ENCODE measurements around the gene VWA8.

The VWA8 gene

DNA sequence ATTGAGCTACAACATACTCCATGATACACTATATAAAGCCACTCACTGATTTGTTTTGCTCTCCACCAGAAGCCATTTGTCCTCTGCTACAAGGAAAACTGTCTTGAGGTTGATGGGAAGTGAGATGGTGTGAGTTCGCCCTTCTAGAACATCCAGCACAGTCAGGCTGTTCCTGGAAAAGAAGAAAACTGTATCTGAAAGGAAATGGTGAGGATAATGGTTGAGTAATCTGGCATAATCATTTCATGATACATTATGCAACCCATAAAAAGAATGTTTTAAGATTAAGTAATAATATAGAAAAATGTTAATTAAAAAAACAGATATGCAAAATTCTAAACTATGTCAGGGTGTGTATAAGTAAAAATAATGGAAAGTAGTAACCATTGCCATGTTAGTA, 269.6 kb downstream of the VWA8 start:
- no peaks in the 10 kb centered on the region; the same call in 1 of the 2 replicates for H3K9me2 ChIP-seq (replicated peaks; ENCODE audit: control insufficient read depth, low read length)
- H3K79me2 ChIP-seq (ENCODE audit: control insufficient read depth, low read length) = no peaks in the 10 kb centered on the region
- no peak overlapping the region for H3K27ac ChIP-seq (ENCODE audit: low read depth, low read length)
- TF ChIP-seq EZH2phosphoT487 (IDR thresholded peaks at IDR 0.05; ENCODE audit: borderline replicate concordance, low read length) = no peak
- TF ChIP-seq, protein P1, sequence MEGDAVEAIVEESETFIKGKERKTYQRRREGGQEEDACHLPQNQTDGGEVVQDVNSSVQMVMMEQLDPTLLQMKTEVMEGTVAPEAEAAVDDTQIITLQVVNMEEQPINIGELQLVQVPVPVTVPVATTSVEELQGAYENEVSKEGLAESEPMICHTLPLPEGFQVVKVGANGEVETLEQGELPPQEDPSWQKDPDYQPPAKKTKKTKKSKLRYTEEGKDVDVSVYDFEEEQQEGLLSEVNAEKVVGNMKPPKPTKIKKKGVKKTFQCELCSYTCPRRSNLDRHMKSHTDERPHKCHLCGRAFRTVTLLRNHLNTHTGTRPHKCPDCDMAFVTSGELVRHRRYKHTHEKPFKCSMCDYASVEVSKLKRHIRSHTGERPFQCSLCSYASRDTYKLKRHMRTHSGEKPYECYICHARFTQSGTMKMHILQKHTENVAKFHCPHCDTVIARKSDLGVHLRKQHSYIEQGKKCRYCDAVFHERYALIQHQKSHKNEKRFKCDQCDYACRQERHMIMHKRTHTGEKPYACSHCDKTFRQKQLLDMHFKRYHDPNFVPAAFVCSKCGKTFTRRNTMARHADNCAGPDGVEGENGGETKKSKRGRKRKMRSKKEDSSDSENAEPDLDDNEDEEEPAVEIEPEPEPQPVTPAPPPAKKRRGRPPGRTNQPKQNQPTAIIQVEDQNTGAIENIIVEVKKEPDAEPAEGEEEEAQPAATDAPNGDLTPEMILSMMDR (IDR thresholded peaks at IDR 0.05; ENCODE audit: low read depth, low read length, poor library complexity, severe bottlenecking) = no peak
- no peaks in the 10 kb centered on the region for H3K27me3 ChIP-seq (ENCODE audit: control insufficient read depth, low read length)
- no peak overlapping the region for H3K4me2 ChIP-seq (ENCODE audit: low read length)
- H4K20me1 ChIP-seq (ENCODE audit: control insufficient read depth, insufficient read depth, low read depth, low read length) = no peaks in the 10 kb centered on the region
- H3K36me3 ChIP-seq (ENCODE audit: control insufficient read depth, low read length) = peaks cover 4% of the 10 kb centered on the region
- no peaks in the 10 kb centered on the region for H3K9me3 ChIP-seq (ENCODE audit: control insufficient read depth, insufficient read depth, low read length)
- peaks cover 18% of the 10 kb centered on the region for H3K4me1 ChIP-seq (ENCODE audit: control insufficient read depth, low read length)
- H3F3A ChIP-seq (ENCODE audit: control insufficient read depth, insufficient read depth) = no peaks in the 10 kb centered on the region
- H3K4me3 ChIP-seq (ENCODE audit: low read length) = no peak overlapping the region

GRCh38 chr13:41682766-41683165, 278.1 kb downstream of the VWA8 start:
- Histone ChIP-seq H3K9me3 (ENCODE audit: control insufficient read depth, insufficient read depth, low read length) (no peaks in the 10 kb centered on the region), H3K36me3 (ENCODE audit: control insufficient read depth, low read length) (0 out of 2 replicates have a peak, but pooled peaks cover 3% of the 10 kb centered on the region), H3K4me1 (ENCODE audit: control insufficient read depth, low read length) (peaks cover 15% of the 10 kb centered on the region), H3K9me2 (replicated peaks; ENCODE audit: control insufficient read depth, low read length) (no peaks in the 10 kb centered on the region; the same call in 1 of the 2 replicates), H3F3A (ENCODE audit: control insufficient read depth, insufficient read depth) (no peaks in the 10 kb centered on the region), H3K4me3 (ENCODE audit: low read length) (no peak overlapping the region), H3K27ac (ENCODE audit: low read depth, low read length) (no peak overlapping the region), H3K4me2 (ENCODE audit: low read length) (no peak overlapping the region), H4K20me1 (ENCODE audit: control insufficient read depth, insufficient read depth, low read depth, low read length) (no peaks in the 10 kb centered on the region), H3K27me3 (ENCODE audit: control insufficient read depth, low read length) (no peaks in the 10 kb centered on the region), H3K79me2 (ENCODE audit: control insufficient read depth, low read length) (no peaks in the 10 kb centered on the region)
- no peak for TF ChIP-seq EZH2phosphoT487 (IDR thresholded peaks at IDR 0.05; ENCODE audit: borderline replicate concordance, low read length)
- TF ChIP-seq, protein P1 (IDR thresholded peaks at IDR 0.05; ENCODE audit: low read depth, low read length, poor library complexity, severe bottlenecking) = no peak

- no peaks in the 10 kb centered on the region for H3K27me3 ChIP-seq (ENCODE audit: control insufficient read depth, low read length)
- H3K79me2 ChIP-seq (ENCODE audit: control insufficient read depth, low read length) = no peaks in the 10 kb centered on the region
- no peaks in the 10 kb centered on the region; the same call in 1 of the 2 replicates for H3K9me2 ChIP-seq (replicated peaks; ENCODE audit: control insufficient read depth, low read length)
- H3K4me2 ChIP-seq (ENCODE audit: low read length) = no peak overlapping the region
- 0 out of 2 replicates have a peak, but pooled peaks cover 3% of the 10 kb centered on the region for H3K36me3 ChIP-seq (ENCODE audit: control insufficient read depth, low read length)
- no peak overlapping the region for H3K27ac ChIP-seq (ENCODE audit: low read depth, low read length)
- TF ChIP-seq EZH2phosphoT487 (IDR thresholded peaks at IDR 0.05; ENCODE audit: borderline replicate concordance, low read length) = no peak
- TF ChIP-seq, protein P1 (IDR thresholded peaks at IDR 0.05; ENCODE audit: low read depth, low read length, poor library complexity, severe bottlenecking) = no peak
- no peak overlapping the region for H3K4me3 ChIP-seq (ENCODE audit: low read length)
- no peaks in the 10 kb centered on the region for H3F3A ChIP-seq (ENCODE audit: control insufficient read depth, insufficient read depth)
- peaks cover 15% of the 10 kb centered on the region for H3K4me1 ChIP-seq (ENCODE audit: control insufficient read depth, low read length)
- no peaks in the 10 kb centered on the region for H3K9me3 ChIP-seq (ENCODE audit: control insufficient read depth, insufficient read depth, low read length)
- H4K20me1 ChIP-seq (ENCODE audit: control insufficient read depth, insufficient read depth, low read depth, low read length) = no peaks in the 10 kb centered on the region
Measured at GRCh38 chr13:41682001-41682400, 278.9 kb downstream of the VWA8 start.
